ENCODE data around the gene BACH2.
"Not testable (repeated sequence)": the region's sequence is repeated elsewhere in the genome, so short reads cannot be mapped to it uniquely, and the experiment has no call there.

Gene BACH2

DNA sequence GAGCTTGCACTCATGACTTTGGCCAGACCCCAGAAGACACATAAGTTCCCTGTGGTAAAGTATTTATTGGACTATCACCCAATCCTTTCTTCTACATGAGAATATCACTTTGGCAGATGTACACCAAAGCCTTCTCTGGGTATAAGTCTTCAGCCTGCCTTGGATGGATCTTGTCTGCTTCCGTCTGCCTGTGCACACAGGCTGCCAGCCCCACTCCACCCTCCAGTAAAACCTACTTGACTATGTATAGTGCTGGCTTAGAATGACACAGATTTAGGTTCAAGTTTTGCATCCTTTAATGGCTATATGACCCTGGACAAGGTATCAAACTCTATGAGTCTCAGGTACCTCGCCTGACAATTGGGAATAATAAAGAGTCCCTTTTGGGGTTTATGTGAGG lies 63.4 kb downstream of the BACH2 start:
- DNase-seq, result no peak

DNA sequence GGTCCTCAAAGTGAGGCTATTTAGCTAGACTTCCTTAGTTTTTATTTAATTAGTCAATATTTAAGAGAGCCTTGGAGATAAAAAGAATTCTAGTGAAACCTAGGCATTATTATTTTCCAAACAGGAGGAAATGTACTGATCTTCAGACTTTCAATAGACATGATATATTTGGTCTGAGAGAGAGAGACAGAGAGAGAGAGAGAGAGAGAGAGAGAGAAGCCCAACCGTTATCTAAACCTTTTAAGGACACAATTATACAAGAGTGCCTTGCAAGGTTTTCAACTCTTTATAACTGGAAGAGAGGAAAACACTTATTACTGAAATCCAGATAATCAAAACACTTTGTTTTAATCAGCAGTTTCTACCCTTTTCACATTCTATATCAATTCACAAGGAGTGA lies 64.8 kb downstream of the BACH2 start:
- DNase-seq, result no peak

DNA sequence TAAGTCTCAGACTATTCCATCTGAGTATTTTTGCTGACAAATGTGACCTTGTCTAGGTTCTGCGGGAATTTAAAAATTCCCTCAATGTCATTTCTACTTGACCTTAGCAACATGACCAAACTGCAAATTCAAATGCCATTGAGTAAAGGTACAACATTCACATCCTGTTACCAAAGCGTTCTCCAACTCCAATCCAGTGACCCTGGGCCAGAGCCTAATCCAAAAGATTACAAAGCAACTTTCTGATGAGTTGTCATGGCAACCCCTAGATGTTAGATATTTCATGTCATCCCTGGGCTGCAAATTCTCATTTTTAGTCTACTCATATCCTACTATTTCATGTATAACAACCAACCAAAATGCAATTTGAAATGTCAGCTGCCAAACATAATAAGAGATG lies 65.3 kb downstream of the BACH2 start:
- DNase-seq, result no peak

DNA sequence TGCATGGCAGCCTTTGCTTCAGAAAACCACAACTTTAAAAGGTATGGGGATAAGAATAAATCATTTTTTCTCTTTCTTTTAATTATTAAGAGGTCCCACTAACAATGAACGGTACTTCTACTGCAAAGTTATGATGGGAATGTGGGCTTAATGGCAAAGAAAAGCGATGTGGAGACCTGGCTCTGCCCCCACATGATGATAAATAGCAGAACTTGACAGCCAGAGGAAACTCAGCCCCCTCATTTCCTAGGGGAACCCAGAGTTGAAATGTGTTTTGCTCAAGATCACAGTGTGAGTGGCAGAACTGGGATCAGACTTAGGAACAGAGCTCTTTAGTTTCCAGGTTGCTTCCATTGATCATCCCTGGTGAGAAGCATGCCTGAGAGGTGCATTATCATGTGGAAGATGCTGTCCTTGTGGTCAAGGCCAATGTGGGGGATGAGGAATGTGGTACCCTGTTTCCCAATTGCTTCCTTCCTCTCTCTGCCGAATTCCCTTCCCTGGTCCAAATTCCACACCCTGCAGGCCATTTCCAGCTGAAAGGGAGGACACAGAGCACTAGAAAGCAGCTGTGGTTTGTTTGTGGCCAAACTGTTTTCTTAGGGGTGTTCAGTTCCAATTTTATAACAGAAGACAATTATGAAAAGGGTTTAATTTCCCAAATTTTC lies 66.0 kb downstream of the BACH2 start:
- DNase-seq, result no peak

DNA sequence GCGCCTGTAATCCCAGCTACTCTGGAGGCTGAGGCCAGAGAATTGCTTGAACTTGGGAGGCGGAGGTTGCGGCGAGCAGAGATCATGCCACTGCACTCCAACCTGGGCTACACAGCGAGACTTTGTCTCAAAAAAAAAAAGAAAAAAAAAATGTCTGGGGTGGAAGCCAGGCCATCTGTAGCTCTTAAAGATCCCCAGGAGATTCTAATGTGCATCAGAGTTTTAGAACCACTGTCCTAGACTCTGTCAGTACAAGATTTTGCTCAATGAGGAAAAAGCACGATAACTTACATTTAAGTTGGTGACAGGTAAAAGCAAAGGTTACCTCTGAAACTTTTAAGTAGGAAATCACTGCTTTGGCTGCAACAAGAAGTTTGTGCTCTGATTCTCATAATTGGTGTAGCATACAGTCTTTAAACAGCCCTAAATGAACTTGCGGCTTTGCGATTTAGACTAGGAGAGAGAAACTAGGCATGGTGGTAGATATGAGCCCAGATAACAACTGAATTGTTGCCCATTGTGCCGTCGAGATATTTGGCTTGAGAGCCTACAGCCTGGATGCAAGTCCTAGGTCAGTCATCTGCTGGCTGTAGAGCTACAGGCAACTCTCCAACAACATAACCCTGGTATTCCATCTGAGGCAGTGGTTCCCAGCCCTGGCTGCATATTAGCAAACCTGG lies 67.2 kb downstream of the BACH2 start:
- no peak for DNase-seq

DNA sequence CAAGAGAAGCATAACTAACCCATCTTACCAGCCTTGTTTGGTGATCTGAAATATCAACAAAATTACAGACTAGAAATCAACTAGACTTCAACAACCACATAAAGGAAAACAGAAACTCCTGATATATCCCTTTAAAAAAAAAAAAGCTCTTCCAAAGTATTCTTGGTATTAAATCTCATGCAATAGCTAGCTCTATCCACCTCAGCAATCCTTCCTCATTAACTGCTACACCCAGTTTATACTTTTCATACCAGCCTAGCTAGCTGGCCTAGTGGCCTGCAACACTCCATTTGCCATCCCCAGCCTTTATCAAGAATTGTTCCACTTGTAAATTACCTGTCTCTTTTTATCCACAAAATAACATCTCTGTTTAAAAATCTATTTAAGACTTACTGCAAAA lies 69.0 kb downstream of the BACH2 start:
- DNase-seq, result no peak

DNA sequence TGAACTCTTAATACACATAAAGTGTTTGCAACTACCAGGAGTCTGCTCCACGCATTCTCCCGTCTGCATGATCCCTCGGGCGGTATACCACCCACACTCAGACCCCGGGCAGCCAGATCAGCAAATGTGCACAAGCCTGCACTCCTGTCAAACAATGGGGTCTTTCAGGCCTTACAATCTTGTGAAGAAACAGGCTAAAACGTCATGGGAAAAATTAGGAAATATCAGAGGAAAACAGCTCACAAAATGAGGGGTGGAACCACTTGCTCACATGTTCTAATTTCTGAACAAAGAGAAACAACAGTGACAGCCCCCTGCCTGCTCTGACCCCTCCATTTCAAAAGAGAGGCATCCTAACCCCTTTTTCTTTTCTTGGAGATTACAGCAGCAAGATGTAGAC lies 69.4 kb downstream of the BACH2 start:
- no peak for DNase-seq

DNA sequence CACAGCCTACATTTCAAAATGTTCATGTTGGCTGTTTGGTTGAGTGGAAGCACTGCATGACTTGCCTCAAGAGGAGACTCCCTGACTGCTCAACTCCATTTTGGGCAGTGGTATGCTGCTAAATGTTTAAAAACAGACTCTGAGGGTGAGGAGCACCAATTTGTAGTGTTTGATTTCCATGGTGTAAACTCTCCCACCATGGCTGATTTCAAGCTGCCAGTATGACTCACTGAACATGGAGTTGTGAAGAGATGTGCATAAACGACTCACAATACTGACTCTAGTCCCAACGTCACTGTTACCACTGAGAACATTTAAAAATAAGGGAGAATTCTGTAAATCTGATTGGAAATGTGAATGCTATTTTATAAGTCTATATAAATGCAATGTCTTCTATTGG lies 70.4 kb downstream of the BACH2 start:
- DNase-seq, result no peak

DNA sequence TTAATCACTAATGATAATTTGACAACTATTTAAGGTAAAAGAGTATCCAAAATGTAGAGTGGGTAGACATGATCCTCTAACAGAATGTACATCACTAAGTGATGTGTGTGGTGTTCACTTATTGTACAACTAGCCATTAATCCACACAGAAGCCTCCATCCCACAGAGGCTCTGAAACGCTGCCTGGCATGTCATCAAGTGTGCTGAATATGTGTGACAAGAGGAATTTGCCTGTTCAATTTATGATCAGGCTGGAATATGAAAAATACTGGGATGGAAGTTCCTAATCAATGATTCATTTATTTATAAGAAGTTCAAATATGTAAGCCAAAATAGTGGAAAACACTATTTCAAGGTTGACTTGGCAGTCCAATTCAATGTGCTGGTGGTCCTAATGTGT lies 72.4 kb downstream of the BACH2 start:
- DNase-seq, result no peak

DNA sequence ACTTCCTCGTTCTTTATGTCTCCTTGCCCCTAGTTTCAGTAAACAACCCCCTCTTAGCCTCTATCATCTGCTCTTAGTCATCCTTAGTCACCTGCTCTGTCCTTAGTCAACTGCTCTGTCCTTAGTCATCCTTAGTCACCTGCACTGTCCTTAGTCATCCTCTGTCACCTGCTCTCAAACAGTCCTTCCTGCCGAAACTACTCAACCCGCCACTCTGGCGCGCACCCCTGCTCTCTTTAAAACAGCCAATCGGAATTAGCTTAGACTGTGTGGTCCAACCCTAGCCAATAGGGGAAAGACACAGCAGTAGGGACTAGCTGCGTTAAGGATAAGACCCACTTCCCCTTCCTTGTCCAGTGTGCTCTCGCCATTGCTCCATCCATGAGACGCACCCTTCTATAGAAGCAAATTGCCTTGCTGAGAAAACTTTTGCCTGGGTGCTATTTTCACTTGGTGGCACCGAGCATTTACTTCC lies 73.9 kb downstream of the BACH2 start:
- no peak for DNase-seq

DNA sequence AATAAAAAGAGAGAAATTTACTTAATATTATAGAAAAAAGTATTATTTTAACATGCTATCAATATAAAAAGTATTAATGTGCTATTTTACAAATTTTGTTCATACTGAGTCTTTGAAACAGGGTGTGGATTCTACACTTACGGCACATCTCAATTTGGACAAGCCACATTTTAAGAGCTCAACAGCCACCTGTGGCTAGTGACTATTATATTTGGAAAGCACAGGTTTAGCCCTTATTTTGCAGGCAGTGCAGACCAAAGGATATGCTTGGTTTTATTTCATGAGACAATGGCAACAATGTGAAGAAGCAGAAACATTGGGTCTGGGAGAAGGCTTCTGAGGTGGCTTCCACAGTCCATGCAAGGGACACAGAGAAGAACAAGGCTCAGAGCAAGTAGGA lies 74.6 kb downstream of the BACH2 start:
- DNase-seq, result no peak

DNA sequence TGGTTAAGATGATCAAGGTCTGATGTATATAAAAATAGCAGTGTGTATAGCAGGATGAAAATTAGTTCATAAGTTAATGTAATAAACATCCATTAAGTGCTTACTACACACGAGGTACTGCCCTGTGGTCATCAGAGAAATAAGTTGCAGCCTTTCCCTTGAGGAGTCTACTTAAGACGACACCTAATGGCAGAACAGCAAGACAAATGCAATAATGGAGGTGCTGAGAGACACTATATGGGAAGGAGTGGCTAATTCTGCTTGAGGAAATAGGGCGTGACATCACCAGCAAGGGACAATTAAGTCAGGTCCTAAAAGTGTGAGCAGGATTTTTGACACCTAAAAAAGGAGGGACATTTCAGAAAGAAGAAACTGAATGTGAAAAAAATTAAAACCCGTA lies 75.2 kb downstream of the BACH2 start:
- DNase-seq, result no peak

DNA sequence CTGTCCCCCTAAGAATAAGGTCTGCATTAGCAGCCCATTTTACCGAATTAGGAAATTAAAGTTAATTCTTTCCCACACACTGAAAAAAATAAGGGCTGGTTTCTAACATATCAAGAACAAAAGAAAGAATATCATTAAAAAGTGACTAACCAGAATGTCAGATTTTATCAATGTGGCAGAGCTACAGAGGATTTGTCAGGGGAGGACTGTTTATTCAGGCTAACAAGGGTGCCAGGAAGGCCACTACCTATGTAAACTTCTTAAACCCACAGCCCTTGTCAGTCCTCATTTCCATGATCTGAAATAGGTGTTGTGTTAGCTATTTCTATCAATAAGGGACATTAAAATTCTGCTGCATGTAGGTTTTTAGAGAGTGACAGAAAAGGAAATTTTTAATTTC lies 76.4 kb downstream of the BACH2 start:
- no peak for DNase-seq

DNA sequence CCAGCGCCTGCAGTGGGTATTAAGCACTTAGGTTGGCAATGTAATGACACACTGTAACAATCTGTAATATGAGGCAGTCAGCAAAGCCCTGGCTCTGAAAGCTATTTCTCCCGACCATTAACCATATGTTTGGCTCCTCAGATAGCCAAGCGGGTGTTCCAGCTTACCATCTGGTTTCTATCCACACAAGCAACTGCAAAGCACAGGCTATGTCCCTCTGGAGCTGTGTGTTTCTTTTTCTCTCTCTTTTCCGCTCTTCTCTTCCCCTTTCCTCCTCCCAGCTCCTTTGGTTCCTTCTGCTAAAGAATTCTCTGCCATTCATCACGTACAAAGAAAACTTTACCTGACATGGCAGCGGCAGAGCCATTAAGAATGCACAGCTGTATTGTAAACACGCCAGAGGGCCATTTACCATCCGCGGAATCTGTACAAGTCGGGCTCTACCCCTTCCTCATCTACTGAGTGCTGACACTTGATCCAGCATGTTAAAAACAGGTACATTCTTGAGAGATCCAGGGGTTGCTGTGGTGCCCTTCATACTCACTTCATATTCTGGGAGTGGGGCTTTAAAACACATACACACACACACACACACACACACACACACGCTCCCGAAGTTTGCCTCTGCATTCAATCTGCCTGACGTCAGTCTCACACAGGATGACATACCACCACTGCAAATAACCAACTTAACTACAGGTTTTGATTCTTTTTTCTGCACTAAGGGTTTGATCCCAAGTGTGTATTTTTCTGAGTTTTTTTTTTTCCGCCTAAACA lies 77.2 kb downstream of the BACH2 start:
- DNase-seq, result peak; percentile 91

DNA sequence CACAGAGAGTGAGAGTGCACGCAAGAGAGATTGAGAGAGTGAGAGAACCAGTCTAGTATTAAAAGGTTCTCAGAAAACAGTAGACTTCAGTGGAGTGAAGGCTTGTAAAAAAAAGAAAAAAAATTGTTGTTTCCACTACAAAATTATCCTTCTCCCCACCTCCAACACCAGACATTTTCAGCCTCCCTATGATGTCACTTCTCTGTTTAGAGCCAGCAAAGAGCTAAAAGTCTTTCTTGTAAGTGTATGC lies 77.8 kb downstream of the BACH2 start:
- no peak for DNase-seq

DNA sequence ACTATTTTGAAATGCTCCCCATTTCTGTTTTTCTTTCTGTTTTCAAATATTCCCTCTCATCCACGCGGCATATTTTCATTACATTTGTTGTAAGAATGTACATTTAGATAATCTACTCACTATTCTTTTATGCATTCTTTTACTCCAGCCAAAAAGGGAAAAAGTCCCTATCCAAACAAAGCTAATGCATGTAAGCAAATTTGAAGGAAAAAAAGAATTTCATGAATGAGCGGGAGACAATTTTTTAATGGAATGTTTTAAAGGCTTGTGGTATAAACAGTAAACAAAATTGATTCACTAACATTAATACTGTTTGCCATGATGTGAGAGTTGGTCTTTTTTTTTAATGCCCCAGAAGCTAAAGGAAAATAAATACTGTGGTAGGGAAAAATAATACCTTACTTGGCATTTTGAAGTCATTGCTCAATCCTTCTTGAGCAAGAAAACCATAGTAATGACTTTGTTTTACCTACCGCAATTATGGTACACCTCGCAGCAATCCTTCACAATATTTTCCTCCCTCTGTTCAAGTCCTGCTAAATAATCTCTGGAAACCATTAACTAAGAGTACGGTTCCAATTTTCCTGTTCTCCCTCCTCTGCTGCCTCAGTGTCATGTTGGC lies 79.0 kb downstream of the BACH2 start:
- DNase-seq, result no peak

DNA sequence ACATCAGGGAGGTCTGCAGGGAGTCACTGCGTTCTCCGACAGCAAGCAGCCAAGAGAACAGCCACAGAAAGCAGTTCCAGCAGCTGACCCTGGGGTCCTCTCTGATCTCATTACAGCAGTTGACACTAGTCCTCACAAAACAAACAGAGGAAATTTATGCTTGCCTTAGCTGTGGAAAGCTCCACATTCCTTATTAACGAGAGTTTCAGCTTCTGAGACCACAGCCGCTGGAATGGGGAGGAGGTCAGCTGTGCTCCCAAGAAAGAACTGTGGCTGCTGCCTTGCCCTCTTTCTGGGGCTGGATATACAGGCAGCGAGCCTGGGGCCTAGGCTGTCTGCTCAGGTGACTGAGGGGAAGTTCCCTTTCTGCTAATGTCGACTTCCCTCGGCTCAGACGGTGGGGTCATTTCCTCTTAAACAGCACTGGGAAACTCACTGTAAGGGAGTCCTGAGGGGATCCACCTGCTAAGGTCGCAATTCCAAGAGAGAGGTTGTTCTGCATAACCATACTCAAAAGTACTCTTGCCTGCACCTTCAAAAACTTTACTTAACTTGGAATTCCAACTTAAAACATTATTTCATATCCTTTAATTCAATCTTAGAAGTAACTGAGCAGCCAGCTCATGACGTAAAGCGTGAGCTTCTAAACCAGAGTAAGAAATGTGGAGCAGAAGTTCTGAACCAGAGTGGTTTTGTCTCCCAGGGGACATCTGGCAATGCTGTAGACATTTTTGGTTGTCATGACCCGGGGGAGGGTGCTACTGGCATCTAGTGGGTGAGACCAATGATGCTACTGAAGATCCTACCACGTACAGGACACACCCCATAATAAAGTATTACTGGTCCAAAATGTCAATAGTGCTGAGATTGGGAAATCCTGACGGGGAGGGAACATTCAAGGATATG lies 80.3 kb downstream of the BACH2 start:
- DNase-seq, result no peak

DNA sequence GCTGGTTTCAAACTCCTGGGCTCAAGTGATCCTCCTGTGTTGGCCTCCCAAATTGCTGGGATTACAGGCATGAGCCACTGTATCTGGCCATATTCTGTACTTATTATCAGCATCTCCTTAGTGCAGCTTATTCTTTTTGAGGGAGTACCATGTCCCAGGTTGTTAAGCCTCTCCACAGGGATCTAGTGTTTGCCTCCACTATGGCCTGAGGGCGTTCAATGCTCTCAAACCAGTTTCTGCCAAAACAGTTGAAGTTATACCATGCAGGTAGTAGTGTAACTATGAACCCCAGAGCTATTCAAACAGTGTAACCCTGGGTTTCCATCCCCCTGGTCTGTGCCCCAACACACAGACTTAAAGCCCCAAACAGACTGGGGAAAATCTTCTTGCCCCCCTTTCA lies 81.7 kb downstream of the BACH2 start:
- no peak for DNase-seq

DNA sequence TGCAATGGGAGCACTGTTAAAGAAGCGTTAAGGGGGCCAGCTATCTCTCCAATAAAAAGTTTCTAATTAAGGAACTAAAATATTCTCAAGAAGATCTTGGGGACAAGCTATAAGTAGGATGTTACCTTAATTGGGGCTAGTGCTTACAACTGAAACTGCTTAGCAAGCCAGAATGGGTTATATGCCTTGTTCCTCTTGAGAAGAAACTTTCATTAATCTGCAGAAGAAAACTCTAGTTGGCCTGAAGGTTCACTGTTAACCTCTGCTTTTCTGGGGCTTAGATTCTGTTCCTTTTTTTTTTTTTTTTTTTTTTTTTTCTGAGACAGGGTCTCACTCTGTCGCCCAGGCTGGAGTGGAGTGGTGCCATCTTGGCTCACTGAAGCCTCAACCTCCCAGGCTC lies 82.2 kb downstream of the BACH2 start:
- DNase-seq, result no peak

DNA sequence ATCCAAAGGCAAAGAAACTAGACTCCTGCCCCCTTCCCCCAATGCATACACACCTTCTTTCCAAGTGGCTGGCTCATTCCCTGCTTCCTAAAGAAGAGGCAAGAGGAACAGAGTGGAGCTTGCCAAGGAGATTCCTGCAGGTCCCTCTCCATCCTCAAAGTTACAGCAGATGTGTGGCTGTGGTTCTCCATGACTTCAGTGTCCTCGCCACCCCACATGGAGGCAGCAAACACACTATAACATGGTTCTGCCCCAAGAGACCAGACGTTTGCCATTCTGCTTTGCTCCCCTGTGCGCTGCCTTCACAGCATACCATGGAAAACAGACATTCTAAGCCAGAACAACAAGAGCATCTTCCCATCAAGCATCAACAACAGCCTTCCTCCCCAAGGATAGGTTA lies 84.4 kb downstream of the BACH2 start:
- DNase-seq, result no peak

DNA sequence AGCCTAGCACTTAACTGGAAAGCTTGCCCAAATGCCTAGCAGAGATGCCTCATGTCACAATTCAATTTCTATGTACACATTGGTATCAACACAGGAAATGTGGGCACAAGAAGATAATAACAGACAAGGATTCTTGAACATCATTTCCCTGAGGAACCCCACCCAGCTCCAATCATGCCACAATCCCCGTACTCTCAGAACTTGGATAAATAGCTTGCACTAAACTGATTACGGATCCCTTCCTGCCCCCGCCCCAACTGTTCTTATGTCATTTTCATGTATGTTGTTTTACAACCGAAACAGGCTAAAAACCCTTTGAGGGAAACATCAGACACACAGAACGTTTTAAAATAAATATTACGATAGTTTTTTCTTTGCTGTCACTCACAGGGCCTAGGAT lies 87.1 kb downstream of the BACH2 start:
- DNase-seq, result no peak

DNA sequence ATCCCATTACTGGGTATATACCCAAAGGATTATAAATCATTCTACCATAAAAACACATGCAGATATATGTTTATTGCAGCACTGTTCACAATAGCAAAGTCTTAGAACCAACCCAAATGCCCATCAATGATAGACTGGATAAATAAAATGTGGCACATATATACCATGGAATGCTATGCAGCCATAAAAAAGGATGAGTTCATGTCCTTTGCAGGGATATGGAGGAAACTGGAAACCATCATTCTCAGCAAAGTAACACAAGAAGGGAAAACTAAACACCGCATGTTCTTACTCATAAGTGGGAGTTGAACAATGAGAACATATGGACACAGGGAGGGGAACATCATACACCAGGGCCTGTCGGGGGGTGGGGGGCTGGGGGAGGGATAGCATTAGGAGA lies 88.0 kb downstream of the BACH2 start:
- DNase-seq, result not testable (repeated sequence)
